ENCODE data around the gene TMEM62. TPM values are rescaled to one million over a fixed set of nuclear protein-coding genes. Genes with fewer than 3 reads are reported as not detected.

The TMEM62 gene
- total RNA-seq, 1 donor from 2014 or later = 52.2 TPM

GRCh38 chr15:43100971-43101370 is 32.4 kb upstream of the TMEM62 start:
- Mint-ChIP-seq H3K36me3 (ENCODE audit: low read depth) (peaks cover 64% of the 10 kb centered on the region), H3K27ac (no peak overlapping the region), H3K27me3 (no peaks in the 10 kb centered on the region), H3K4me1 (peaks cover 57% of the 10 kb centered on the region), H3K4me3 (no peak overlapping the region), H3K9me3 (no peaks in the 10 kb centered on the region)
- POLR2A ChIA-PET = no interaction called here
- CTCF ChIA-PET = no interaction called here
- intact Hi-C loops (cut with micrococcal nuclease) = no loop called here
- ATAC-seq (ENCODE audit: low read depth) = no peak
- DNase-seq = no peak
- no peak for TF ChIP-seq CTCF (IDR thresholded peaks at IDR 0.05)

GRCh38 chr15:43102187-43102586 is 31.2 kb upstream of the TMEM62 start:
- Mint-ChIP-seq H3K9me3 (no peaks in the 10 kb centered on the region), H3K27me3 (no peaks in the 10 kb centered on the region), H3K36me3 (ENCODE audit: low read depth) (peaks cover 60% of the 10 kb centered on the region), H3K4me1 (peaks cover 60% of the 10 kb centered on the region), H3K4me3 (no peak overlapping the region), H3K27ac (no peak overlapping the region)
- TF ChIP-seq CTCF (IDR thresholded peaks at IDR 0.05) = no peak
- ATAC-seq (ENCODE audit: low read depth) (no peak), DNase-seq (no peak)
- CTCF ChIA-PET = no interaction called here
- POLR2A ChIA-PET = interaction anchor here (0.6 kb wide), 2 partner anchors 531 to 948 kb away, joined by 5 to 7 read pairs; no protein-coding TSS in a partner anchor
- intact Hi-C loops (cut with micrococcal nuclease) = no loop called here

GRCh38 chr15:43103907-43104306 is 29.5 kb upstream of the TMEM62 start:
- POLR2A ChIA-PET = interaction anchor here (1.0 kb wide), 2 partner anchors 11 to 30 kb away, joined by 4 read pairs; partner anchors contain the start of gene TMEM62
- Mint-ChIP-seq H3K4me3 (peak overlapping the region; percentile 6), H3K27me3 (no peaks in the 10 kb centered on the region), H3K27ac (no peak overlapping the region), H3K4me1 (peaks cover 52% of the 10 kb centered on the region), H3K9me3 (no peaks in the 10 kb centered on the region), H3K36me3 (ENCODE audit: low read depth) (peaks cover 49% of the 10 kb centered on the region)
- no peak for TF ChIP-seq CTCF (IDR thresholded peaks at IDR 0.05)
- intact Hi-C loops (cut with micrococcal nuclease) = no loop called here
- DNase-seq (no peak), ATAC-seq (ENCODE audit: low read depth) (no peak)
- CTCF ChIA-PET = interaction anchor here (1.5 kb wide), 1 partner anchor 15 kb away, joined by 5 read pairs; no protein-coding TSS in a partner anchor

- TF ChIP-seq CTCF (IDR thresholded peaks at IDR 0.05) = no peak
- no peaks in the 10 kb centered on the region for H3K27me3 Mint-ChIP-seq
- H3K4me3 Mint-ChIP-seq = peak overlapping the region; percentile 62
- CTCF ChIA-PET = no interaction called here
- POLR2A ChIA-PET = interaction anchor here (1.0 to 3.0 kb wide), 2 partner anchors 11 to 29 kb away, joined by 4 to 24 read pairs; partner anchors contain the start of gene TMEM62
- no peak overlapping the region for H3K27ac Mint-ChIP-seq
- ATAC-seq (ENCODE audit: low read depth) (no peak), DNase-seq (no peak)
- peaks cover 49% of the 10 kb centered on the region for H3K36me3 Mint-ChIP-seq (ENCODE audit: low read depth)
- H3K9me3 Mint-ChIP-seq = no peaks in the 10 kb centered on the region
- intact Hi-C loops (cut with micrococcal nuclease) = no loop called here
- H3K4me1 Mint-ChIP-seq = peaks cover 52% of the 10 kb centered on the region
These were observed 29.0 kb upstream of the TMEM62 start for GRCh38 chr15:43104426-43104825.

GRCh38 chr15:43105077-43105736 is 28.2 kb upstream of the TMEM62 start:
- POLR2A ChIA-PET = interaction anchor here (1.7 to 3.0 kb wide), 2 partner anchors 18 to 28 kb away, joined by 12 to 24 read pairs; partner anchors contain the start of gene TMEM62
- intact Hi-C loops (cut with micrococcal nuclease) = loop anchor here (1.0 to 5.0 kb wide), 2 partner anchors 80 to 1823 kb away; partner anchors contain the start of gene CCNDBP1

More at GRCh38 chr15:43105077-43105736, 28.2 kb upstream of the TMEM62 start:
- peaks cover 50% of the 10 kb centered on the region for H3K4me1 Mint-ChIP-seq
- no peaks in the 10 kb centered on the region for H3K27me3 Mint-ChIP-seq
- H3K9me3 Mint-ChIP-seq = no peaks in the 10 kb centered on the region
- CTCF ChIA-PET = no interaction called here
- TF ChIP-seq CTCF (IDR thresholded peaks at IDR 0.05) = no peak
- peak overlapping the region; percentile 98 for H3K4me3 Mint-ChIP-seq
- peaks cover 44% of the 10 kb centered on the region for H3K36me3 Mint-ChIP-seq (ENCODE audit: low read depth)
- DNase-seq (no peak), ATAC-seq (ENCODE audit: low read depth) (peak; percentile 26)
- H3K27ac Mint-ChIP-seq = peak overlapping the region; percentile 98
